ENCODE data around the gene DDX54.

GRCh38 chr12:113135178-113136127, 49.8 kb downstream of the DDX54 start, which contains the start of gene RASAL1:
- TF ChIP-seq CTCF (IDR thresholded peaks at IDR 0.05; ENCODE audit: low read depth, low read length) (peak; percentile 19), EZH2phosphoT487 (IDR thresholded peaks at IDR 0.05; ENCODE audit: low read depth) (no peak)
